DLD1 (cell line): ENCODE measurements around the gene TMEM52.
"Not testable (repeated sequence)": the region's sequence is repeated elsewhere in the genome, so short reads cannot be mapped to it uniquely, and the experiment has no call there.

ENCODE experiments used
- in situ Hi-C: cut with HindIII; loops from 2 replicates; pipeline ENCODE4 v1.10.0; 2017; ENCODE audit warnings: low sequenced_read_pairs

The TMEM52 gene

DNA sequence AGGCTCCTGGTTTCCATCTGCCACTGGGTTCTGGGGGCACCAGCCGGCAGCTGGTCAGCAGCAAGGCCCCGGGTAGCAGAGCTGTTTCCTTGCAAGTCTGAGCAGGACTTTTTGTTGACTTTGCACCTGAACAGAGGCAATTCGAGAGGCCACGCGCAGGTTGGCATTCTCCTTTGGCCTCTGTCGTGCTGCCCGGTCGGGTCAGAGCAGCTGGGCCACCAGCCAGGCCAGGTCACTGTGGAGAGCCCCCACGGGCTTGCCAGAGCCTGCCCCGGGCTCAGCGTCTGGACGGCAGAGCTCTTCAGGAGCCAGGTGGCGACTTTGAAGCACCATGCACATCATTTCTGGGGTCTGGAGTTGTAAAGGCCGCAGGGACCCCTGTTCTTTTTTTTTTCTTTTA lies 28.4 kb upstream of the TMEM52 start:
- in situ Hi-C loops: no loop called here

DNA sequence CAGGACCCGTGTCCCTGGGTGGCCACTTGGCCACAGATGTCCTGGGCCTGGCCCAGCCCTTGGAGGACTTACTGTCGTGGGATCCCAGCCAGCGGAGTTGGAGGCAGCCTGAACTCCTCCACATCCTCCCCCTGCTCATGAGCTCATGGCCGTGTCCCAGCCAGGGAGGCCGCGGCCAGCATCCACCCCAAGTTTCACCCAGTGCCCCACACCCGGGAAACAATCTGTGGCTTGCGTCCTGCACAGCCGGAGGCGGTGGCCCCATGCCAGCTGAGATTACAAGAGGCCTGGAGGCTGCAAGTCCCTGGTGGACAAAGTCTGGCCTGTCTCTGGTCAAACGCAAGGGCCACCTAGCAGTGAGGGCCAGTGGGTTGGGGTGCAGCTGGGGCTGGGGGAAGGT lies 27.5 kb upstream of the TMEM52 start:
- in situ Hi-C loops: no loop called here

DNA sequence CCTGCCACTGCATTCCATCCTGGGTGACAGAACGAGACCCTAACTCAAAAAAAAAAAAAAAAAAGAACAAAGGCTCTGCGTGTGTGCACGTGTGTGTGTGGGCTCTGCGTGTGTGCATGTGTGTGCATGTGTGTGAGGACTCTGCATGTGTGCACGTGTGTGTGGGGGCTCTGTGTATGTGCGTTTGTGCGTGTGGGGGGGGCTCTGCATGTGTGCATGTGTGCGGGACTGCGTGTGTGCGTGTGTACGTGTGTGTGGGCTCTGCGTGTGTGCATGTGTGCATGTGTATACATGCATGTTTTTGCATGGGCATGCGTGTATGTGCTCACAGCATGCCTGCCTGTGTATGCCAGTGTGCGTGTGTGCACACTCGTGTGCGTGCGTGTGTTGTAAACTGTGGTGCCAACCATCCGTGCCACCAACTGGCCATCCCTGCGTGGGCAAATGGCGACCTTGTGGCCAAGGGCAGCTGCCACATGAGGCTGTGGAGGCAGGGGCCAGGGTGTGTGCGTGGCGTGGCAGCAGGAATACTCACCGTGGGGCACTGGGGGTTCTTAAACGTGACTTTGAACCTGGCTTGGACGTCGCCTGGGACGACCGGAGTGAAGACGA lies 26.8 kb upstream of the TMEM52 start:
- in situ Hi-C loops: no loop called here

DNA sequence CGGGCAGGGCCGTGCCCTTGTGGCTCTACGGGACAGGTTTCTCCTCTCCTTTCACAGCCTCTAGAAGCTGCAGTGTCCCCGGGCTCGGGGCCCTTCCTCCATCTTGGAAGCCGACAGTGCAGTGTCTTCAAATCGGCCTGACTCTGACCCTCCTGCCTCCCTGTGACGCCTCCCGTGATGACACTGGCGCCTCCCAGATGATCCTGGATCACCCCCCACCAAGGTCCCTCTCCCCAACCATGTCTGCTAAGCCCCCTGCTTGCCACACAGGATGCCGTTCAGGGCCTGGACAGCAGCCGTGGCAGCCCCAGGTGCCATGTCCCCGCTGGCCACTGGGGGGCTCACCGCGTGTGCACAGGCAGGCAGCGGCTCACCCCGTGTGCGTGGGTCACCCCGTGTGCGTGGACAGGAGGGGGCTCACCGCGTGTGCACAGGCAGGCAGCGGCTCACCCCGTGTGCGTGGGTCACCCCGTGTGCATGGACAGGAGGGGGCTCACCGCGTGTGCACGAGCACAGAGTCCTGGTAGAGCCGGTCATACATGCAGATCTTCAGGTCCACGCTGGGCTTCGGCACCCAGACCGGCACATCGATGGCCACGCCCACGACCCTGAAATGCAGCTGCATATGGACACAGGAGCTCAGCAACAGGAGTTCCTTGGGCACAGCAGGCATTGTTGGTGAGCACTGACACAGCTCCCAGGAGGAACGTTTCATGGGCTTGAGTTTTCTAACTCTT lies 24.9 kb upstream of the TMEM52 start:
- in situ Hi-C loops: no loop called here

DNA sequence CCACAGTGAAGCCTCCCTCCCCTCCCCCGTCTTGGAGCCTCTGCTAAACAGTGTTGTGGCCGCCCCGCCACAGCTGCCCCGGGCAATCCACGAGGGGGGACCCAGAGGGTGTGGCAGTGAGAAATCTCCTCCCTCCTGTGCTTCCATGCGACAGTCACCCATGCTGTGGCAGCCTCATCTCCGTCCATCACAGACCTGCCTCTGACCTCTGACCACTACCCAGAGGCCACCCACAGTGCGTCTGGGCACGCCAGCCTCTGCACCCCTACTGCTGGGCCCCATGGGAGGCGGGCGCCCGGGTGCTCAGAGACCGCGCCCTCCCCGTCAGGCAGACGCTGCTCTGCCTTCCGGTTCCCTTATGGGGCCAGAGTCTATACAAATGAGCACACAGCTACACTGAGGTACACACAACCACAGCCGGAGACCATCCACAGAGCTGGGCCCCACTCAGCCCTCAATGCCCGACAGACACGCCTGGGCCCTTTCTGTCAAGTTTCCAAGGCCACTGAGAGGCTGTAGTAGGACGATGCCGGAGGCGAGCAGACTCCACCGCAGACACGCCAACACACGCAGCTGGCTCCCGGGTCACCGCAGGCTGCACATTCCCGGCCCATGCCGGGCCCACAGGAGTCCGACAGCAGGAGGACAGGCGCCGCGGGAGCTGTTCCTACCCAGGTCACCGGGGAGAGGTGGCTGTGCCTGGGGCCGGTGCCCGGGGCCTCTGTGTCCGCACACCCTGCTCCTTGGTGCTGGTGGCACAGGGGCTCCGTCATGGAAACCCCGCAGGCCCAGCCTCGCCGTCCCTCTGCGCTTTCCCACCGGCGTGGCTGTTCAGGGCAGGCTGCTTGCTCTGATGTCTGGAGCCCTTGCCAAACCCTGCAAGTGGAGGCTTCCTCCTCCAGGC lies 23.9 kb upstream of the TMEM52 start:
- in situ Hi-C loops: no loop called here

DNA sequence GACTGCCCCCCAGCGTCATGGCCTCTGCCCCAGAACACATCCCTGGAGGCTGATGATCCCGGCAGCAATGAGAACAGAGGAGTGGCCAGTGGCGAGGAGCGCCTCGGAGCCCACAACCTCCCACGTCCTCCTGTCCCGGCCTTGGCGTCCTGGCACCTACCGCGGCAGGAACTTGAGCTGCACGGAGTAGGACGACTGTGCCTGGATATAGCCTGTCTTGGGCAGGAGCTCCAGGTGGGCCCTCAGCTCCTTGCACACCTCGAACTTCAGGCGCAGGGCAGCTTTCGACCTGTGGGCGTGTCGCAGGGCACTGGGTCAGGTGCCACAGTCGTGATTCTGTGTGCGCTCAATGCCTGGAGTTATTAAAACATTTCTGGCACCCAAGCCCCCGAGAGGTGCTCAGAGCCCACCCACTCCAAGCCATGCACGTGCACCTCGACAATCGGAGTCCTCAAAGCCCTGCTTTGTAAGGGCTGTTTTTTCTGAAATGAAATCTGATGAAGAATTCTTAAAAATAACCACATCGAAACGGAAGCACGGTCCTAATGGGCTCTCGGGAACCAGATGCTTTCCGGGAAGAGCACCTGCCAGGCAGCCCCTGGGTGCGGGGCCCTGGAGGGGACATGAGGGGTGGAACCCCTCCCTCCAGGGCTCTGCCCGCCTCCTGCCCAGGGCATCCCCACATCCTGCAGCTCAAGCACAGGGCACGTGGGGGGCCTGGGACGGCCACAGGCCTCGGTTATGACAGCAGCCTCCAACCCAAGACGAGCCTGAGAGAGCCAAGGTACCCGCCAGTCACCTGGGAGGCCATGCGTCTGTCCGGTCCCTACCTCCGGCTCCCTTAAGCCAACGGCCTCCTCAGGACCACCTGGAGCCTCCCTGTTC lies 23.0 kb upstream of the TMEM52 start:
- in situ Hi-C loops: no loop called here

DNA sequence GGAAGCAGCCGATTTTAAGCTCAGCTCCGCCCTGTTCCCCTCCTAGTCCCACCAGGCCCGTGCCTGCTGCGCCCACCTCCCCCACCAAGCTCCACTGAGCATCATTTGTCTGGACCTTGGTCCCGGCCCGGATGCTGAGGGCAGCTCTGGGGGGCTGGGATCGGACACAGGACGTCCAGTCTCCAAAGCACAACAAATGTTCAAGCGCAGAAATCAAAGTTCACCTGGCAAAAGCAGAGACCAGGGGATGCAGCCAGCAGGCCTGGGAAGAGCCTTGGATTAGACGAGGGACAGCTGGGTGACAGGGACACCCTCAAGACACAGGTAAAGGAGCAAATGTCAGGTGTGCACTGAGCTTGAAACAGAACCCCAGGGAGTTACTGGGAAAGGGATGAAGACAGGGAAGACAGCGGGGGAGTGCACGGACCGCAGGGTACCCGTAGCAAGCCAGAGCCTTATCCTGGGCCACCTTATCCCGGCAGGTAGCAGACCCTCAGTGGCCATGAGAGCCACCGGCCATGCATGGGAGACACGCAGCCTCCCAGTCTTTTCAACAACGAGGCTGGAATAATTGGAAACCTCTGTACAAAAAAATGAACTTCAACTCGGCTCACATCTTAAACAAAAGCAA lies 22.2 kb upstream of the TMEM52 start:
- in situ Hi-C loops: no loop called here

DNA sequence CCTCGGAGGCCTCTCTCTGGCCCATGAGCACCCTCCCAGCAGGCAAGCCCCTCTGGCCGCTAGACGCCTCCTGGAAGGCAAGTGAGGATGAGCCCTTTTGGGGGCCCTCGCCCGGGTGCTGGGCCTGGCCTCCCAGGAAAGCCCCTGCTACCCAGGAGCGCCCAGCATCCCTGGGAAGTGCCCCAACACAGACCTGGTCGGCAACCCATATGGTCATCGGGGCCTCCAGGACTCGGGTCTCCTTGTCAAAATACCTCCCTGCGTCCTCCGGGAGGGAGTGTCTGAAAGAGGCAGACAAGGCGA lies 21.0 kb upstream of the TMEM52 start:
- in situ Hi-C loops: no loop called here

DNA sequence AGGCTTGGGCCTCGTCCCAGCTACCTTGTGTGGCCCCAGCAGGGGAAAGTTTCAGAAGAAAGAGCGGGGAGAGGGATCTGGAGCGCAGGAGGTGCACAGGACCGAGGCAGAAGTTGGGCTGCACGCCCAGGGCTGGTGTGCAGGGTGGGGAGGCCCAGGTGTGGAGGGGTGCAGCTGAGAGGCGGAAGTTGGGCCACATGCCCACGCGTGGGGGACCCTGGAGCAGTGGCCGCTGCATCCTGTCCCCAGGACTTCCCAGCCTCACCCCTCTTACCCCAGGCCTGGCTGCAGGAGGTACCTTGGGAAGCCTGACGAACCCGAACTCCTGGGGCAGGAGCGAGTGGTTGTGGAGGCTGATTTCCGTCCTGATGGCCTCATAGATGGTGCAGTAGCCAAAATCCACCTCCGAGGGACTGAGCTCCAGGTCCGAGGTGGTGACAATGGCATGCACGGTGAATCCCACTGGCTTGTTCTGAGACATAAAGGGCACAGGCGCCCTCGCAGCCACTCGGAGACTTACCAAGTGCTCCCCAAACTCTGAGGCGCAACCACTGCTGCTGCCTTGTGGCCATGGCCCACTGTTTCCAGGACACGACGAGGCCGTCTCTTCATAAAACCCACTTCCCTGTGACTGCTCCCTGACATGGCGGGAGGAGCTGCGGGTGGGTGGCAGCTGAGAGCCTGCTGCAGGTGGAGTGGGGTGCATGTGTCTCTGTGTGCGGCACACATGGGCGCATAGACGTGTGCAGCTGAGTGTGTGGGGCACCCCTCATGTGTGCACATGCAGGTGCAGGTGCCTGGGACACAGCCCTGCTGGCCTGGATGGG lies 20.4 kb upstream of the TMEM52 start:
- in situ Hi-C loops: no loop called here

DNA sequence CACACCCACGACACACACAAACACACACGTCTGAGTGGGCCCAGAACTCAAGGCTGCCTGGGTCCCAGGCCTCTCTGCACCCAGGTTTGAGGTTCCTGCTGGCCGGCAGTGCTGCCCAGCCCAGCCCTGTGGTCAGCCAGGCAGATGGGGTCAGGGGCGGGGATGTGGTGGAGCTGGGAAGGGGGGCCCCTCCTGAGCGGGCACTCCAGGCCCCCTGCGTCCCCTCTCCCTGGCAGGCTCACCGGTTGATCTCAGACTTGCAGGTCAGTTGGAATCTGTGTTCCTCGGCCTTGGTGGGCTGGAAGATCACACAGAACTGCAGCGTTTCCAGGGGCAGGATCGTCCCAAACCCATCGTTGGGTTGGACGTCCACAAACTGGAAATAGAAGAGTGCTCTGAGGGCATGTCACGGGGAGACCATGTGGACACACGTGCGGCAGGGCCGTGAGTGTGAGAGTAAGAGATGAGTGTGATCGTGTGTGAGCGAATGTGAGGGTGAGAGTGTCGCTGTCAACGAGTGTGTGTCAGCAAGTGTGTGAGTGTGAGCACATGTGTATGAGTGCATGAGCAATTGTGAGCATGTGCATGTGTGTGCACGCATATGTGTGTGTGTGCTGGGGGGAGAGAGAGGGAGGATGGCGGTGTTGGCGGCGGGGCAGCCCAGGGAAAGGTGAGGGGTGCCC lies 19.7 kb upstream of the TMEM52 start:
- in situ Hi-C loops: no loop called here

DNA sequence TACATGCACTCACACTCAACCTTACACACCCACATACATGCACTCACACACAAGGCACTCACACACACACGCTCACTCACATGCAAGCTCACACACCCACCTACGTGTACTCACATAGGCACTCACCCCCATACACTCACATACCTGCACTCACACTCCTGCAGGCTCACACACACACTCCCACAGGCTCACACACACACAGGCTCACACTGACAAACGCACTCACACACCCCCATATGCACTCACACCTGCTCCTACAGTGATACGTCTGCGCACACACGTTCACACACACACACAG lies 19.1 kb upstream of the TMEM52 start:
- in situ Hi-C loops: no loop called here

DNA sequence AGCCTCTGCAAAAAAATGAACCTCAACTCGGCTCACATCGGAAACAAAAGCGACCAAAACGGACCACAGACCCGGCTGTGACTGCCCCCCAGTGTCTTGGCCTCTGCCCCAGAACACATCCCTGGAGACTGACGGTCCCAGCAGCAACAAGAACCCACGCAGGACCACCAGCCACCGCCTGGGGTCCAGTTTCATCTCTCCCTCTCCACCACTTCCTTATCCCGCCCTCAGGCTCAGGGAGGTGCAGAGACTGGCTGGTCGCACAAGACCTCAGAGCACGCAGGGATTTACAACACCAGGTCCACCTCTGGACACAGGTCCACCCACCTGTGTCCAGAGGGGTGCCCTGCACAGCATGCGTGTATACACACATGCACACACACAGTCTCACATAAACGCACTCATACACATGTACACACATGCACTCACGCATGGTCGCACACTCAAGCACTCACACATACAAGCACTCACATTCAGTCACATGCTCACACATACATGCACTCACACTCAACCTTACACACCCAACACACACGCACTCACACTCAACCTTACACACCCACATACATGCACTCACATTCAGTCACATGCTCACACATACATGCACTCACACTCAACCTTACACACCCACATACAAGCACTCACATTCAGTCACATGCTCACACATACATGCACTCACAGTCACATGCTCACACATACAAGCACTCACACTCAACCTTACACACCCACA lies 18.6 kb upstream of the TMEM52 start:
- in situ Hi-C loops: no loop called here

DNA sequence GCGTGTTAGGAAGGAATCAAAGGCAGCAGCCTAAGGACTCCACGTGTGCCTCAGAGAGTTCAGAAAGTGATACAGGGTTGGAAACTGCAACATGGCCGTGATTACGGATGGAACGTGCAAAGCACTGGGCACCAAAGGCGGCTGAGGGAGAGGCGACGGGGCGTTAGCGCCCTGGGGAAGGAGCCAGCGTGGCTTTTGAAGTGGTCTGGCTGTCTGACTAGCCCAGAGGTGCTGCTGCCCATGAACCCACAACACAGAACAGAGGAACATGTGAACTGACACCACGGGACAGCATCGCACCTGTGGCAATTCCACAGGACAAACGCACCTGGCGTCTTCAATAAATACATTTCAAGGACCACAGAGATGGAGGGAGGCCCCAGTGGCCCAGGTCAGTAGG lies 18.0 kb upstream of the TMEM52 start:
- in situ Hi-C loops: no loop called here

DNA sequence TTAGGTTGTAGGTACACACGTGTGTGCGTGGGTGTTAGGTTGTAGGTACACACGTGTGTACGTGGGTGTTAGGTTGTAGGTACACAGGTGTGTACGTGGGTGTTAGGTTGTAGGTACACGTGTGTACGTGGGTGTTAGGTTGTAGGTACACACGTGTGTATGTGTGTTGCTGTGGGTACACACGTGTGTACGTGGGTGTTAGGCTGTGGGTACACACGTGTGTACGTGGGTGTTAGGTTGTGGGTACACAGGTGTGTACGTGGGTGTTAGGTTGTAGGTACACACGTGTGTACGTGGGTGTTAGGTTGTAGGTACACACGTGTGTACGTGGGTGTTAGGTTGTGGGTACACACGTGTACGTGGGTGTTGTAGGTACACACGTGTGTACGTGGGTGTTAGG lies 15.8 kb upstream of the TMEM52 start:
- in situ Hi-C loops: not testable (repeated sequence)

DNA sequence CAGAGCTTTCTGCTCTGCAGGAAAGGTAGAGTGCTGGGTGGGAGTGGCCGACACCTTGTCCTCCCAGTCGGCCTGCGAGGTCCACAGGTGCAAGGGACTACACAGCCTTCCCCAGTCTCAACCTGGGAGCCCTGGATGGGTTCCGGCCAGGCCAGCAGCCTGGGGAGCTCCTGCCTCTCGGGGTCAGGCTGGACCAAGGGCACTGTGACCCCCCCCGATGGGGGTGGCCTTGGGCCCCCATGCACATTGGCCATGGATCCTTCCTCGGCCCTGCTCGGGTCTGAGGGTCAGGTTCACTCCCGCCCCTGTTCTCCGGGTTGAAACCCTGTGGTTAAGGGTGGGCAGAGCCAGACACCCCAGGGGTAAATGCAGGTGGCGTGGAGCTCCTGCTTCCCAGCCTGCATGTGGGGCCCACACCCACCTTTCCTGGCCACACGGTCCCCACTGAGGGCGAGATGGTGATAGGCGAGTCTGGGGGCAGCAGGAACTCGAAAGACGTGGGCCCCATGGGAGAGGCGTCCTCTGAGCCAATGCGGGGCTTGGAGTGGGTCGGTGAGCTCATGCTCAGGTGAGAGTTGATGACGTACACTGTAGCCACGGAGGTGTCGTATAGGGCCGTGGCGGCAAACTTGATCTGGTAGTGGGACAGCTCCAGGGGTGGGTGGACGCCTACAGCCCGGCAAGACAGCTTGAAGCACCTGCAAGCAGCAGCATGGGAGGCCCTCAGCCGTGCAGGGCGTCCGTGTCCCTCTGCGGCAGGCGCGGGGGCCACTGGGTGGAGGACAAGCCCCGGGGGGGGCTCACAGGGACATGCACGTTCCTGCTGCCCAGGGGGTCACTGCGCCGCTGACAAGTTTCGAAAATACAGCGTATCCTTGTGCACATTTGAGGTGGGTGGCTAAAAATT lies 10.8 kb upstream of the TMEM52 start:
- in situ Hi-C loops: no loop called here

DNA sequence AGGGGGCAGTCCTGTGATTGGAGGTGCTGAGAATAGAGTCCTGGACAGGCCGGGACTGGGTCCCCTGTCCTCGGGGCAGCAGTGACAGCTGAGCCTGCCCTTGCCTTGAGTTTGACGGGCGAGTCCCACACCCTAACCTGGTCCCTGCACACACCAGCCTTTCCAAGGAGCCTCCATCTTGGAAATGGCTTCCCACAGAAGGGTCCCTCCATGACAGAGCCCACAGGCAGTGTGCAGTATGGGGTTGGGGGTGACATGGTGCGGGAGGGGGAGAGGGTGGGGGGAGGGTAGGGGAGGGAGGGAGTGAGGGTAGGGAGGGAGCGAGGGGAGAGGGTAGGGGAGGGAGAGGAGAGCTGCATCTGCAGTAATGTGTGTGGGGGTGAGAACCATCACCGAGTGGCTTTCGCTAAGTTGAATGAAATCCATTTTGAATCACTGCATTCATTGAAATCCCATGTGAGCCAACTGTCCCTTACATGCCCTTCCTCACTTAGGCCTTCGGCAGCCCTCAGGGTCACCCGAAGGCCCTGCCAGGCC lies 10.1 kb upstream of the TMEM52 start:
- in situ Hi-C loops: no loop called here
